IMR-90 (cell line): ENCODE data around the gene RELN. TPM values are rescaled to one million over a fixed set of nuclear protein-coding genes. Genes with fewer than 3 reads are reported as not detected.

Source experiments
- ATAC-seq: fragments of 200-7000 bp; cut with Tn5 transposase; 2 replicates; pipeline ENCODE4 v1.9.1; 2020; ENCODE audit warnings: low read depth, mild to moderate bottlenecking, moderate library complexity
- BruUV-seq: library from RNA; stranded (reverse); fragments of 400-500 nt; replicated peaks from 2 replicates; lab custom pipeline; 2021; lab: Mats Ljungman, UMichigan
- CTCF ChIA-PET: fragments of 300-600 bp; formaldehyde crosslinking; extraction: SDS; loops from one replicate; lab custom pipeline; 2021; ENCODE audit warnings: antibody characterized with exemption; lab: Yijun Ruan, JAX
- POLR2A ChIA-PET: fragments of 300-600 bp; sonication (Branson Sonifier 250); formaldehyde crosslinking; loops from one replicate; lab custom pipeline; 2022; ENCODE audit warnings: antibody characterized with exemption; ENCODE audit not compliant: unreplicated experiment; lab: Charles Lee
- DNase-seq: peaks from one replicate; pipeline ENCODE4 v3.0.0; 2013
- H2AFZ ChIP-seq: replicated peaks from 2 replicates; pipeline ENCODE3; 2013; ENCODE audit warnings: low read length, mild to moderate bottlenecking; ENCODE audit not compliant: poor library complexity
- H2AK5ac ChIP-seq: 2 replicates; pipeline ENCODE4 v1.6.1; 2013; ENCODE audit warnings: low read depth, low read length, inconsistent platforms
- H2AK9ac ChIP-seq: replicated peaks from 2 replicates; pipeline ENCODE3; 2013; ENCODE audit warnings: mild to moderate bottlenecking, low read depth, low read length, moderate library complexity; ENCODE audit not compliant: poor library complexity
- H2BK120ac ChIP-seq: 2 replicates; pipeline ENCODE4 v1.6.1; 2013; ENCODE audit warnings: low read depth, low read length, inconsistent platforms
- H2BK15ac ChIP-seq: 3 replicates; pipeline ENCODE4 v1.6.1; 2013; ENCODE audit warnings: low read depth, low read length, inconsistent platforms
- H2BK20ac ChIP-seq: 2 replicates; pipeline ENCODE4 v1.6.1; 2013; ENCODE audit warnings: low read depth, mild to moderate bottlenecking, inconsistent platforms, low read length, moderate library complexity
- H2BK5ac ChIP-seq: 2 replicates; pipeline ENCODE4 v1.6.1; 2013; ENCODE audit warnings: mild to moderate bottlenecking, low read depth, low read length, inconsistent platforms; ENCODE audit not compliant: poor library complexity, severe bottlenecking
- H3K14ac ChIP-seq: replicated peaks from 2 replicates; pipeline ENCODE4 v1.6.1; 2013; ENCODE audit warnings: low read depth, low read length, inconsistent platforms
- H3K18ac ChIP-seq: 2 replicates; pipeline ENCODE4 v1.6.1; 2013; ENCODE audit warnings: low read depth, low read length, control low read depth
- H3K23ac ChIP-seq: 2 replicates; pipeline ENCODE4 v1.6.1; 2013; ENCODE audit warnings: low read depth, low read length, inconsistent platforms
- H3K27ac ChIP-seq: 2 replicates; pipeline ENCODE4 v1.5.1; 2013; ENCODE audit warnings: mild to moderate bottlenecking, control low read depth, low read length; ENCODE audit not compliant: insufficient read depth
- H3K27me3 ChIP-seq: 2 replicates; pipeline ENCODE4 v1.6.1; 2013; ENCODE audit warnings: low read length; ENCODE audit not compliant: control insufficient read depth, insufficient read depth
- H3K36me3 ChIP-seq: 2 replicates; pipeline ENCODE4 v1.6.1; 2013; ENCODE audit warnings: low read length, mixed read lengths; ENCODE audit not compliant: control insufficient read depth, insufficient read depth
- H3K4ac ChIP-seq: 2 replicates; pipeline ENCODE4 v1.6.1; 2013; ENCODE audit warnings: low read depth, low read length, inconsistent platforms
- H3K4me1 ChIP-seq: 2 replicates; pipeline ENCODE4 v1.6.1; 2013; ENCODE audit warnings: low read length, mixed read lengths; ENCODE audit not compliant: control insufficient read depth, insufficient read depth
- H3K4me2 ChIP-seq: 2 replicates; pipeline ENCODE4 v1.6.1; 2013; ENCODE audit warnings: low read depth, mild to moderate bottlenecking, control low read depth, low read length, moderate library complexity
- H3K4me3 ChIP-seq: 2 replicates; pipeline ENCODE4 v1.5.1; 2013; ENCODE audit warnings: low read depth, mild to moderate bottlenecking, control low read depth, low read length, moderate library complexity; ENCODE audit not compliant: insufficient read depth
- H3K56ac ChIP-seq: 2 replicates; pipeline ENCODE4 v1.6.1; 2013; ENCODE audit warnings: low read length, inconsistent platforms; ENCODE audit not compliant: insufficient read depth; ENCODE audit errors: extremely low read depth
- H3K79me1 ChIP-seq, 2 experiments: 2 replicates each; pipeline ENCODE4 v1.6.1; 2013; ENCODE audit warnings: low read length in 2 of 2, inconsistent platforms in 1 of 2, low read depth in 1 of 2
- H3K9ac ChIP-seq: 2 replicates; pipeline ENCODE4 v1.6.1; 2013; ENCODE audit warnings: low read depth, low read length, control low read depth
- H3K9me1 ChIP-seq: 2 replicates; pipeline ENCODE4 v1.6.1; 2013; ENCODE audit warnings: low read length, inconsistent platforms; ENCODE audit not compliant: insufficient read depth
- H3K9me3 ChIP-seq: 2 replicates; pipeline ENCODE4 v1.6.1; 2013; ENCODE audit warnings: low read length; ENCODE audit not compliant: control insufficient read depth, insufficient read depth
- H4K20me1 ChIP-seq: 2 replicates; pipeline ENCODE4 v1.6.1; 2013; ENCODE audit warnings: low read length, inconsistent platforms; ENCODE audit not compliant: insufficient read depth
- H4K5ac ChIP-seq: 2 replicates; pipeline ENCODE4 v1.6.1; 2013; ENCODE audit warnings: mild to moderate bottlenecking, low read depth, low read length, control low read depth
- H4K8ac ChIP-seq, 2 experiments: 2 replicates each; pipeline ENCODE4 v1.6.1; 2013; ENCODE audit warnings: low read depth in 2 of 2, low read length in 2 of 2, control low read depth in 1 of 2, inconsistent platforms in 1 of 2
- H4K91ac ChIP-seq: 2 replicates; pipeline ENCODE4 v1.6.1; 2013; ENCODE audit warnings: low read depth, low read length, inconsistent platforms; ENCODE audit not compliant: insufficient read depth
- BHLHE40 ChIP-seq: fragments of 150-350 bp; IDR thresholded peaks from 2 replicates; pipeline ENCODE4 v1.6.1; 2016; ENCODE audit warnings: mild to moderate bottlenecking, low read depth, low read length
- CEBPB ChIP-seq: IDR thresholded peaks from 2 replicates; pipeline ENCODE4 v1.6.1; 2012; ENCODE audit warnings: low read depth, low read length, improper control_type of control experiment
- CHD1 ChIP-seq: IDR thresholded peaks from 2 replicates; pipeline ENCODE4 v1.6.1; 2012; ENCODE audit warnings: low read depth, low read length, improper control_type of control experiment
- FOS ChIP-seq: fragments of 150-350 bp; IDR thresholded peaks from 2 replicates; pipeline ENCODE4 v1.6.1; 2016; ENCODE audit warnings: low read depth, low read length
- MAFK ChIP-seq: IDR thresholded peaks from 2 replicates; pipeline ENCODE4 v1.6.1; 2012; ENCODE audit warnings: low read depth, low read length, improper control_type of control experiment
- MAZ ChIP-seq: IDR thresholded peaks from 2 replicates; pipeline ENCODE4 v1.6.1; 2012; ENCODE audit warnings: low read depth, mild to moderate bottlenecking, low read length, improper control_type of control experiment, moderate library complexity, borderline replicate concordance
- MXI1 ChIP-seq: IDR thresholded peaks from 2 replicates; pipeline ENCODE4 v1.6.1; 2012; ENCODE audit warnings: low read depth, mild to moderate bottlenecking, low read length, moderate library complexity, borderline replicate concordance
- NFE2L2 ChIP-seq: fragments of 150-350 bp; IDR thresholded peaks from 2 replicates; pipeline ENCODE4 v1.6.1; 2016; ENCODE audit warnings: low read depth, mild to moderate bottlenecking, low read length
- POLR2A ChIP-seq: IDR thresholded peaks from 2 replicates; pipeline ENCODE4 v1.6.1; 2012; ENCODE audit warnings: mild to moderate bottlenecking, low read depth, low read length
- RAD21 ChIP-seq: IDR thresholded peaks from 2 replicates; pipeline ENCODE4 v1.6.1; 2012; ENCODE audit warnings: low read length, improper control_type of control experiment
- RCOR1 ChIP-seq: IDR thresholded peaks from 2 replicates; pipeline ENCODE4 v1.6.1; 2012; ENCODE audit warnings: mild to moderate bottlenecking, low read length, improper control_type of control experiment; ENCODE audit not compliant: insufficient replicate concordance
- RFX5 ChIP-seq: IDR thresholded peaks from 2 replicates; pipeline ENCODE4 v1.8.0; 2012; ENCODE audit warnings: low read depth, mild to moderate bottlenecking, low read length, moderate library complexity
- SMC3 ChIP-seq: fragments of 150-350 bp; IDR thresholded peaks from 2 replicates; pipeline ENCODE4 v1.6.1; 2016; ENCODE audit warnings: low read depth, mild to moderate bottlenecking, antibody characterized with exemption, low read length, moderate library complexity
- WGBS, 2 experiments: methylation state at CpG; one replicate each; pipeline versions ENCODE4 v1.1.5 to v1.1.7; 2013; ENCODE audit warnings: missing lambda C conversion rate in 2 of 2; ENCODE audit not compliant: insufficient read length in 1 of 2; ENCODE audit errors: extremely low coverage in 2 of 2; 5-methylcytosine and 5-hydroxymethylcytosine counted together
- dilution Hi-C: fragments of 300-500 bp; cut with HindIII; formaldehyde crosslinking; loops from one replicate; pipeline ENCODE4 v1.14.3; 2018; ENCODE audit warnings: low sequenced_read_pairs; ENCODE audit not compliant: unreplicated experiment
- in situ Hi-C: fragments of 300-500 bp; cut with MboI; formaldehyde crosslinking; loops from 3 replicates; pipeline ENCODE4 v1.14.3; 2019; ENCODE audit warnings: low sequenced_read_pairs, inconsistent platforms, mixed read lengths
- intact Hi-C: fragments of 100-400 bp; cut with micrococcal nuclease; formaldehyde crosslinking; loops from 2 replicates; pipeline ENCODE4 v1.10.0; 2022
- polyA plus RNA-seq, 3 experiments: library from polyadenylated mRNA; depleted of rRNA; stranded (reverse); fragments of >200 nt; gene quantifications; 2 replicates each; pipeline ENCODE4 v1.2.3, GENCODE V29; 2012; ENCODE audit warnings: low replicate concordance in 1 of 3
- total RNA-seq: library from RNA; depleted of rRNA; stranded (reverse); fragments of >200 nt; gene quantifications from 2 replicates; pipeline ENCODE4 v1.2.3, GENCODE V29; 2012
- TF ChIP-seq, protein P1 (sequence below): fragments of 150-350 bp; IDR thresholded peaks from 2 replicates; pipeline ENCODE4 v1.6.1; 2017; ENCODE audit warnings: mild to moderate bottlenecking, antibody characterized with exemption, low read length, low read depth
- TF ChIP-seq, protein P2 (sequence below): conservative IDR thresholded peaks from 2 replicates; pipeline ENCODE4 v1.5.1; 2012; ENCODE audit warnings: mild to moderate bottlenecking, low read depth, low read length, improper control_type of control experiment
- TF ChIP-seq, protein P3 (sequence below): fragments of 150-350 bp; IDR thresholded peaks from 2 replicates; pipeline ENCODE4 v1.6.1; 2016; ENCODE audit warnings: low read depth, mild to moderate bottlenecking, low read length, moderate library complexity, borderline replicate concordance

RELN gene
- total and polyA plus RNA-seq, 2 of the 4 experiments (the other 2 are of a cell fraction), result 14.7 to 23.7 TPM

DNA sequence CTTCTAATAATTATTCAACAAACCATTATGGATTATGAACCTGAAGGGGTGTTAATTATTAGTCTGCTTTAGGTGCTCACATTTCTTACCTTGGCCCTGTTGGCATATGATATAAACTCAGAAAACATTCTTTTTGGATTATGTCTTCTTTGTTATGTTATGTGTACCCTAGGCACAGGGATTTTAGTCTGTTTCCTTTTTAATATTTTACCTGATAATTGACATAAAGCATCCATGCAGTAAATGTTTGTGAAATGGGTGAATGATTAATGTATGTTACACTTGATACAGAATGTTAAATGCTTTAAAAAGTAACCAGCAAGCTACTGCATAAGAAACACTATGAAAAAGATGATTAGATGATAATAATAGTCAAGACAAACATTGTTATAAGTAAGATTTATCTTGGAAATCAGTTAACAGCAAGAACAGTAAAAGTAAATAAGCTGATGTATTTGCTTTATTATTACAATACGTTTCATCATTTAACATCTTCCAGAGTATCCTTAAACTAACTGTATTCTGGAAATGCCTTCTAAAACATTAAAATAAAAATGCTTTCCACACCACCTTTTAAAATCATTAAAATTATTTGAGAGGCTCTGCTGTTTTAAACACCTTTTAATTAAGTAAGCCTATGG is 204.7 kb downstream of the RELN start:
- Histone ChIP-seq H2AK5ac (no peak overlapping the region), H2AFZ (no peak overlapping the region), H3K27me3 (no peaks in the 10 kb centered on the region), H3K36me3 (no peaks in the 10 kb centered on the region), H3K56ac (no peak overlapping the region), H3K14ac (no peak overlapping the region), H3K9me3 (no peaks in the 10 kb centered on the region), H4K91ac (no peak overlapping the region), H3K4me1 (no peaks in the 10 kb centered on the region), H2AK9ac (no peak overlapping the region), H3K4me3 (no peak overlapping the region), H2BK5ac (no peak overlapping the region), H3K4me2 (no peak overlapping the region), H3K9me1 (no peaks in the 10 kb centered on the region), H3K23ac (no peak overlapping the region), H2BK20ac (no peak overlapping the region), H3K18ac (no peak overlapping the region), H3K27ac (no peak overlapping the region), H3K4ac (no peak overlapping the region), H3K9ac (no peak overlapping the region), H3K79me1 (no peaks in the 10 kb centered on the region), H2BK120ac (no peak overlapping the region), H4K8ac (no peak overlapping the region), H4K20me1 (no peaks in the 10 kb centered on the region), H4K5ac (no peak overlapping the region), H2BK15ac (no peak overlapping the region)
- ATAC-seq, result no peak
- TF ChIP-seq FOS (no peak), RFX5 (no peak), BHLHE40 (no peak), MAFK (no peak), SMC3 (no peak), MAZ (no peak), POLR2A (no peak), RAD21 (no peak), MXI1 (no peak), CHD1 (no peak), RCOR1 (no peak), NFE2L2 (no peak), CEBPB (no peak)
- TF ChIP-seq, protein P1, sequence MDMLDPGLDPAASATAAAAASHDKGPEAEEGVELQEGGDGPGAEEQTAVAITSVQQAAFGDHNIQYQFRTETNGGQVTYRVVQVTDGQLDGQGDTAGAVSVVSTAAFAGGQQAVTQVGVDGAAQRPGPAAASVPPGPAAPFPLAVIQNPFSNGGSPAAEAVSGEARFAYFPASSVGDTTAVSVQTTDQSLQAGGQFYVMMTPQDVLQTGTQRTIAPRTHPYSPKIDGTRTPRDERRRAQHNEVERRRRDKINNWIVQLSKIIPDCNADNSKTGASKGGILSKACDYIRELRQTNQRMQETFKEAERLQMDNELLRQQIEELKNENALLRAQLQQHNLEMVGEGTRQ, result no peak
- TF ChIP-seq, protein P2, sequence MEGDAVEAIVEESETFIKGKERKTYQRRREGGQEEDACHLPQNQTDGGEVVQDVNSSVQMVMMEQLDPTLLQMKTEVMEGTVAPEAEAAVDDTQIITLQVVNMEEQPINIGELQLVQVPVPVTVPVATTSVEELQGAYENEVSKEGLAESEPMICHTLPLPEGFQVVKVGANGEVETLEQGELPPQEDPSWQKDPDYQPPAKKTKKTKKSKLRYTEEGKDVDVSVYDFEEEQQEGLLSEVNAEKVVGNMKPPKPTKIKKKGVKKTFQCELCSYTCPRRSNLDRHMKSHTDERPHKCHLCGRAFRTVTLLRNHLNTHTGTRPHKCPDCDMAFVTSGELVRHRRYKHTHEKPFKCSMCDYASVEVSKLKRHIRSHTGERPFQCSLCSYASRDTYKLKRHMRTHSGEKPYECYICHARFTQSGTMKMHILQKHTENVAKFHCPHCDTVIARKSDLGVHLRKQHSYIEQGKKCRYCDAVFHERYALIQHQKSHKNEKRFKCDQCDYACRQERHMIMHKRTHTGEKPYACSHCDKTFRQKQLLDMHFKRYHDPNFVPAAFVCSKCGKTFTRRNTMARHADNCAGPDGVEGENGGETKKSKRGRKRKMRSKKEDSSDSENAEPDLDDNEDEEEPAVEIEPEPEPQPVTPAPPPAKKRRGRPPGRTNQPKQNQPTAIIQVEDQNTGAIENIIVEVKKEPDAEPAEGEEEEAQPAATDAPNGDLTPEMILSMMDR, result no peak
- TF ChIP-seq, protein P3, sequence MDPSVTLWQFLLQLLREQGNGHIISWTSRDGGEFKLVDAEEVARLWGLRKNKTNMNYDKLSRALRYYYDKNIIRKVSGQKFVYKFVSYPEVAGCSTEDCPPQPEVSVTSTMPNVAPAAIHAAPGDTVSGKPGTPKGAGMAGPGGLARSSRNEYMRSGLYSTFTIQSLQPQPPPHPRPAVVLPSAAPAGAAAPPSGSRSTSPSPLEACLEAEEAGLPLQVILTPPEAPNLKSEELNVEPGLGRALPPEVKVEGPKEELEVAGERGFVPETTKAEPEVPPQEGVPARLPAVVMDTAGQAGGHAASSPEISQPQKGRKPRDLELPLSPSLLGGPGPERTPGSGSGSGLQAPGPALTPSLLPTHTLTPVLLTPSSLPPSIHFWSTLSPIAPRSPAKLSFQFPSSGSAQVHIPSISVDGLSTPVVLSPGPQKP, result no peak
- dilution Hi-C loops, result no loop called here
- no CpG with 5 or more reads among the region's 1 CpG for WGBS, 2 experiments
- intact Hi-C loops, result no loop called here
- BruUV-seq, result no TSS peak
- in situ Hi-C loops, result no loop called here
- no peak for DNase-seq
- POLR2A ChIA-PET, result no interaction called here
- CTCF ChIA-PET, result no interaction called here
